HepG2 (cell line): ENCODE data around the gene ISLR2. TPM values are rescaled to one million over a fixed set of nuclear protein-coding genes. Genes with fewer than 3 reads are reported as not detected.

Experiments used
- ATAC-seq: fragments of 200-7000 bp; cut with Tn5 transposase; 3 replicates; pipeline ENCODE4 v1.9.1; 2020; ENCODE audit warnings: mild to moderate bottlenecking, moderate library complexity
- BruUV-seq: library from RNA; stranded (reverse); fragments of 400-500 nt; replicated peaks from 2 replicates; lab custom pipeline; 2021; lab: Mats Ljungman, UMichigan
- CTCF ChIA-PET: fragments of 300-600 bp; formaldehyde crosslinking; extraction: SDS; loops from one replicate; lab custom pipeline; 2021; ENCODE audit warnings: low total read pairs, inconsistent platforms, low intra/inter-chr PET ratio; lab: Yijun Ruan, JAX
- POLR2A ChIA-PET: fragments of 350-600 bp; sonication (Branson Sonifier 250); formaldehyde crosslinking; loops from one replicate; lab custom pipeline; 2020; ENCODE audit warnings: antibody characterized with exemption, inconsistent platforms; lab: Yijun Ruan, JAX
- DNase-seq: peaks from one replicate; pipeline ENCODE4 v3.0.0-alpha.2; 2015; ENCODE audit warnings: low spot score
- FAIRE-seq: peaks from 3 replicates; lab custom pipeline; 2011; peaks lifted over from hg19 to GRCh38; lab: Jason Lieb, UNC
- H2AFZ ChIP-seq: one replicate; pipeline ENCODE4 v1.6.1; 2011; ENCODE audit warnings: low read length, inconsistent platforms
- H3K27ac ChIP-seq: fragments of 300-600 bp; 3 replicates; pipeline ENCODE4 v1.8.0; 2011; ENCODE audit warnings: mixed run types, mild to moderate bottlenecking, mixed read lengths, low read length, inconsistent platforms; ENCODE audit not compliant: insufficient read depth; ENCODE audit errors: extremely low read length
- H3K27me3 ChIP-seq, 2 experiments: fragments of 200-600 bp in 1 of 2; 2 replicates in 1 of 2; 3 replicates in 1 of 2; pipeline versions ENCODE4 v1.6.0 to v1.8.0; 2011; ENCODE audit warnings: low read length in 2 of 2, mild to moderate bottlenecking in 2 of 2, moderate library complexity in 2 of 2, inconsistent platforms in 1 of 2; ENCODE audit not compliant: insufficient read depth in 2 of 2, control insufficient read depth in 1 of 2
- H3K36me3 ChIP-seq, 2 experiments: fragments of 200-600 bp in 1 of 2; replicated peaks in 1 of 2; 2 replicates in 1 of 2; 3 replicates in 1 of 2; pipeline versions ENCODE4 v1.5.1 to v1.8.0; 2011; ENCODE audit warnings: low read length in 2 of 2, inconsistent platforms in 1 of 2; ENCODE audit not compliant: insufficient read depth in 2 of 2, control insufficient read depth in 1 of 2
- H3K4me1 ChIP-seq: 2 replicates; pipeline ENCODE4 v1.5.1; 2012; ENCODE audit warnings: low read length, inconsistent platforms; ENCODE audit not compliant: insufficient read depth
- H3K4me2 ChIP-seq: 2 replicates; pipeline ENCODE4 v1.6.0; 2011; ENCODE audit warnings: low read depth, low read length, inconsistent platforms
- H3K4me3 ChIP-seq, 3 experiments: fragments of 200-600 bp in 1 of 3; sonication (generic), shearing (Covaris generic) in 1 of 3; replicated peaks in 1 of 3; 2 replicates each; pipeline ENCODE4 v1.5.1; 2011 to 2016; ENCODE audit warnings: low read length in 3 of 3, inconsistent platforms in 2 of 3, low read depth in 2 of 3, mild to moderate bottlenecking in 2 of 3, control low read depth in 1 of 3, mixed read lengths in 1 of 3; ENCODE audit not compliant: insufficient read depth in 1 of 3
- H3K79me2 ChIP-seq: one replicate; pipeline ENCODE4 v1.6.1; 2011; ENCODE audit warnings: low read length, inconsistent platforms; ENCODE audit not compliant: insufficient read depth
- H3K9ac ChIP-seq: 2 replicates; pipeline ENCODE4 v1.6.0; 2011; ENCODE audit warnings: mild to moderate bottlenecking, low read depth, low read length, inconsistent platforms; ENCODE audit not compliant: insufficient read depth
- H3K9me3 ChIP-seq: 2 replicates; pipeline ENCODE4 v1.5.1; 2012; ENCODE audit warnings: mild to moderate bottlenecking, low read length
- H4K20me1 ChIP-seq: 2 replicates; pipeline ENCODE4 v1.6.0; 2011; ENCODE audit warnings: inconsistent platforms, mild to moderate bottlenecking, low read length, moderate library complexity; ENCODE audit not compliant: insufficient read depth
- CEBPZ ChIP-seq: IDR thresholded peaks from 2 replicates; pipeline ENCODE4 v1.6.1; 2012; ENCODE audit warnings: low read length, improper control_type of control experiment
- HNRNPUL1 ChIP-seq: fragments of 200-400 bp; formaldehyde crosslinking; IDR thresholded peaks from 2 replicates; pipeline ENCODE4 v1.6.1; 2017; ENCODE audit warnings: low read depth, mild to moderate bottlenecking, low read length, moderate library complexity
- KAT8 ChIP-seq: IDR thresholded peaks from 2 replicates; pipeline ENCODE4 v1.6.1; 2016; ENCODE audit warnings: missing genetic modification reagents, missing compliant biosample characterization
- MAF1 ChIP-seq: sonication (generic); formaldehyde crosslinking; IDR thresholded peaks from 2 replicates; pipeline ENCODE4 v1.5.0; 2020; ENCODE audit warnings: missing genetic modification reagents, borderline replicate concordance
- ONECUT2 ChIP-seq: sonication (generic); formaldehyde crosslinking; IDR thresholded peaks from 2 replicates; pipeline ENCODE4 v1.4.0; 2020; ENCODE audit warnings: missing genetic modification reagents
- PTBP1 ChIP-seq: fragments of 200-400 bp; formaldehyde crosslinking; IDR thresholded peaks from 2 replicates; pipeline ENCODE4 v1.6.1; 2018; ENCODE audit warnings: low read length, low read depth; ENCODE audit not compliant: poor library complexity, severe bottlenecking
- TBX3 ChIP-seq: fragments of 450-650 bp; IDR thresholded peaks from 2 replicates; pipeline ENCODE4 v1.6.1; 2017; ENCODE audit warnings: antibody characterized with exemption, mild to moderate bottlenecking, inconsistent platforms, borderline replicate concordance
- THAP9 ChIP-seq: sonication (generic); formaldehyde crosslinking; IDR thresholded peaks from 2 replicates; pipeline ENCODE4; 2020; ENCODE audit warnings: missing genetic modification reagents, mild to moderate bottlenecking, borderline replicate concordance
- ZNF7 ChIP-seq: IDR thresholded peaks from 2 replicates; pipeline ENCODE4 v1.6.1; 2016; ENCODE audit warnings: missing biosample characterization, missing genetic modification reagents
- ZNF775 ChIP-seq: sonication (generic); formaldehyde crosslinking; IDR thresholded peaks from 2 replicates; pipeline ENCODE4 v1.4.0; 2020; ENCODE audit warnings: missing genetic modification reagents, mild to moderate bottlenecking, moderate library complexity, borderline replicate concordance
- WGBS: methylation state at CpG from one replicate; pipeline ENCODE4 v1.1.6; 2017; ENCODE audit warnings: low lambda C conversion rate; 5-methylcytosine and 5-hydroxymethylcytosine counted together
- in situ Hi-C: cut with HindIII; loops from 2 replicates; pipeline ENCODE4 v1.10.0; 2017; ENCODE audit warnings: low pct_unique_long_range_greater_than_20kb; ENCODE audit not compliant: extremely low pct_ligation_motif_present
- intact Hi-C: fragments of 100-400 bp; cut with micrococcal nuclease; formaldehyde crosslinking; loops from one replicate; pipeline ENCODE4 v1.10.0; 2022; ENCODE audit not compliant: unreplicated experiment
- polyA plus RNA-seq, 8 experiments: library from polyadenylated mRNA; depleted of rRNA in 3 of 8; stranded (reverse) in 7 of 8; unstranded in 1 of 8; fragments of >200 nt; fragmentation: Illumina TruSeq in 4 of 8; extraction: Trizol in 4 of 8; gene quantifications; 2 replicates each; pipeline versions ENCODE4 v1.2.1 to v1.2.3, GENCODE V29; 2011 to 2016; ENCODE audit warnings: low read depth in 4 of 8, missing spikeins in 1 of 8, mixed read lengths in 1 of 8; ENCODE audit not compliant: insufficient read depth in 1 of 8
- total RNA-seq, 5 experiments: library from RNA; depleted of rRNA; stranded (reverse); fragments of >200 nt; fragmentation: Illumina TruSeq; extraction: Trizol; gene quantifications; 2 replicates each; pipeline ENCODE4 v1.2.3, GENCODE V29; 2016; ENCODE audit warnings: low read depth in 1 of 5
- TF ChIP-seq, protein P1 (sequence below), 2 experiments: sonication (generic) in 1 of 2; formaldehyde crosslinking in 1 of 2; IDR thresholded peaks; 2 replicates each; pipeline versions ENCODE4 v1.5.1 to v1.6.1; 2011 to 2020; ENCODE audit warnings: borderline replicate concordance in 1 of 2, low read depth in 1 of 2, low read length in 1 of 2, mild to moderate bottlenecking in 1 of 2, missing genetic modification reagents in 1 of 2, moderate library complexity in 1 of 2
- TF ChIP-seq, protein P2 (sequence below): sonication (generic); formaldehyde crosslinking; IDR thresholded peaks from 2 replicates; pipeline ENCODE4 v1.4.0; 2020; ENCODE audit warnings: missing genetic modification reagents

The ISLR2 gene
- total and polyA plus RNA-seq, 2 of the 13 experiments (the other 11 are each of a cell fraction or from before 2014, with no cell fraction given): not detected

DNA sequence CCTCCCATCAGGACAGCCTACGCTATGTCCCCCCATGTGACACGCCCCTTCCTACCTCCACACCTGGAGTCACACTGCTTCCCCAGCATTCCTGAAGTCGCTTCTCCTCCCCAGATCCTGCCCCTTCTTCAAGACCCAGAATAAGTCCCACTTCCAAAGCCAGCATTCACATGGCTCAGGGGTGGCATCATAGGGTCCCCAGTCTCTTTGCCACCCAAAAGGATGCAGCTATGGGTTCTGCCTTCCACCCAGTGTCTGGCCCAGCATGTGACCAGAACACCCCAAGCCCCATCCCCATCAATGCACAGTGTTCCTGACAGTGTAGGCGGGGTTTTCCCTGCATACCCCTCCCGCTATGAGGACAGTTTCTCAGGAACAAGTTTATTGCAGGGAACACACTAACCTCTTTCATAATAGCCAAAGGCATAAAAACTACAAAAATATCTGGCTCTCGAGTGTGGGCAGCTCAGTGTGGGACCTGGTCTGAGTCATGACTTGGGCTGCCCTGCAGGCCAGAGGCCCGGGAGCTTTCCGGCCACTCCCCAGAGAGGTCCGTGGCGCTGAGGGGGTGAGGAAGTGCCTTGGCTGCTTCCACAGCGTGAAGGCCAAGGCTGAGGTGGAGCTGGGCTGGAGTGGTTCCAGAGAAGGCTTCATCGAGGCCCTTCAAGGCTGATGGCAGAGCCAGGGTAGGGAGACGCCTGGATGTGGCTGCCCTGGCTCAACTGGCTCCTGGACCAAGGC, 48.9 kb downstream of the ISLR2 start:
- ChIA-PET CTCF (no interaction called here), POLR2A (no interaction called here)
- no peak for DNase-seq
- TF ChIP-seq KAT8 (CRISPR knock-in tag) (no peak), ONECUT2 (no peak), CEBPZ (no peak), HNRNPUL1 (no peak), ZNF7 (CRISPR knock-in tag) (no peak), TBX3 (no peak), MAF1 (no peak), ZNF775 (CRISPR knock-in tag) (no peak), THAP9 (CRISPR knock-in tag) (no peak), PTBP1 (no peak)
- TF ChIP-seq, protein P1, sequence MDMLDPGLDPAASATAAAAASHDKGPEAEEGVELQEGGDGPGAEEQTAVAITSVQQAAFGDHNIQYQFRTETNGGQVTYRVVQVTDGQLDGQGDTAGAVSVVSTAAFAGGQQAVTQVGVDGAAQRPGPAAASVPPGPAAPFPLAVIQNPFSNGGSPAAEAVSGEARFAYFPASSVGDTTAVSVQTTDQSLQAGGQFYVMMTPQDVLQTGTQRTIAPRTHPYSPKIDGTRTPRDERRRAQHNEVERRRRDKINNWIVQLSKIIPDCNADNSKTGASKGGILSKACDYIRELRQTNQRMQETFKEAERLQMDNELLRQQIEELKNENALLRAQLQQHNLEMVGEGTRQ (IDR thresholded peaks at IDR 0.05; ENCODE audit: low read depth, low read length): no peak
- TF ChIP-seq, protein P1 (CRISPR knock-in tag; IDR thresholded peaks at IDR 0.05; ENCODE audit: borderline replicate concordance): no peak
- TF ChIP-seq, protein P2, sequence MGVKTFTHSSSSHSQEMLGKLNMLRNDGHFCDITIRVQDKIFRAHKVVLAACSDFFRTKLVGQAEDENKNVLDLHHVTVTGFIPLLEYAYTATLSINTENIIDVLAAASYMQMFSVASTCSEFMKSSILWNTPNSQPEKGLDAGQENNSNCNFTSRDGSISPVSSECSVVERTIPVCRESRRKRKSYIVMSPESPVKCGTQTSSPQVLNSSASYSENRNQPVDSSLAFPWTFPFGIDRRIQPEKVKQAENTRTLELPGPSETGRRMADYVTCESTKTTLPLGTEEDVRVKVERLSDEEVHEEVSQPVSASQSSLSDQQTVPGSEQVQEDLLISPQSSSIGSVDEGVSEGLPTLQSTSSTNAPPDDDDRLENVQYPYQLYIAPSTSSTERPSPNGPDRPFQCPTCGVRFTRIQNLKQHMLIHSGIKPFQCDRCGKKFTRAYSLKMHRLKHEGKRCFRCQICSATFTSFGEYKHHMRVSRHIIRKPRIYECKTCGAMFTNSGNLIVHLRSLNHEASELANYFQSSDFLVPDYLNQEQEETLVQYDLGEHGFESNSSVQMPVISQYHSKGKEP (CRISPR knock-in tag): no peak
- no TSS peak for BruUV-seq
- Histone ChIP-seq H4K20me1 (no peaks in the 10 kb centered on the region), H3K4me1 (no peaks in the 10 kb centered on the region), H3K27ac (no peak overlapping the region), H3K4me3 (no peak overlapping the region), H3K4me2 (no peak overlapping the region), H2AFZ (no peak overlapping the region), H3K27me3 (peaks cover 6 to 20% of the 10 kb centered on the region in 2 experiments; a peak in 4 of 5 replicates), H3K9me3 (no peaks in the 10 kb centered on the region), H3K36me3 (no peaks in the 10 kb centered on the region), H3K79me2 (no peaks in the 10 kb centered on the region), H3K9ac (no peak overlapping the region)
- no peak for ATAC-seq
- no peak for FAIRE-seq
- in situ Hi-C loops (no loop called here), intact Hi-C loops (no loop called here)
- WGBS: 18% methylated on average over 11 of the region's 13 CpGs
